Colonic mucosa (tissue), 4 donors: ENCODE results near the gene AZIN2. TPM values are rescaled to one million over a fixed set of nuclear protein-coding genes. Genes with fewer than 3 reads are reported as not detected.

Experiments
- DNase-seq: peaks from one replicate; pipeline ENCODE4 v3.0.0-alpha.2; 2020
- H3K27ac ChIP-seq: fragments of 200-600 bp; one replicate; pipeline ENCODE4 v1.8.0; 2021
- H3K27me3 ChIP-seq: fragments of 200-600 bp; one replicate; pipeline ENCODE4 v1.8.0; 2021
- H3K36me3 ChIP-seq: fragments of 200-600 bp; one replicate; pipeline ENCODE4 v1.8.0; 2021
- H3K4me1 ChIP-seq: fragments of 200-600 bp; one replicate; pipeline ENCODE4 v1.8.0; 2021; ENCODE audit warnings: mild to moderate bottlenecking
- H3K4me3 ChIP-seq: fragments of 200-600 bp; one replicate; pipeline ENCODE4 v1.8.0; 2021
- H3K9ac ChIP-seq, 2 donors: one replicate each; pipeline ENCODE4 v1.7.0; 2013; ENCODE audit warnings: control low read depth in 2 of 2, low read depth in 2 of 2, low read length in 2 of 2
- H3K9me3 ChIP-seq: fragments of 200-600 bp; one replicate; pipeline ENCODE4 v1.8.0; 2021
- CTCF ChIP-seq: fragments of 200-600 bp; IDR thresholded peaks from one replicate; pipeline ENCODE4 v1.8.0; 2022; ENCODE audit warnings: antibody characterized with exemption, mild to moderate bottlenecking
- intact Hi-C: fragments of 100-400 bp; cut with DNase I; formaldehyde crosslinking; loops from one replicate; pipeline ENCODE4 v1.14.1; 2022
- total RNA-seq, 2 donors: library from RNA; stranded (reverse); fragmentation: NEBNext Ultra II Directional in 1 of 2; extraction: Animal tissue kit (Norgen Biotek cat#: 25700) in 1 of 2; gene quantifications; one replicate each; pipeline ENCODE4 v1.2.1, GENCODE V29; 2021
- donor health status: healthy.
- donor health status: DM: no; HTN: no; CAD: no.
- donor health status: DM: no; HTN: no; CAD: no.

The AZIN2 gene
- total RNA-seq, 2 donors from 2014 or later: 10.2 to 21.4 TPM

DNA sequence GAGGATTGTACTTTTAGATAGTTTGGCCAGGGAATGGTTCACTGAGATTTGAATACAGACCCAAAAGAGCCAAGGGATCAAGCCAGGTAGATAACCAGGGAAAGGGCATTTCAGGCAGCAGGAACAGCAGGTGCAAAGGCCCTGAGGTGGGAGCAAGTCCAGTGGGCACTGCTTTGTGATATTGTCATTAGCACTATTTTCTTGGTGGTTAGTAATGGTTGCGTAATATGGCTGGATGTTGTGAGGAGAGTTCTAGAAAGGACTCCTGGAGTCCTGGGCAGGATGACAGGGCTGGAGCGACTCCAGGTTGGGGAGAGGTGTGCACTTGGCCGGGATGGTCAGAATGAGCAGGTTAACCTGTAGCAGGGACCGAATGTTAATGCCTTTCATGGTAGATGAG is 4.4 kb downstream of the AZIN2 start:
- intact Hi-C loops: loop anchor here (5.0 kb wide), 1 partner anchor 208 kb away; no protein-coding TSS in a partner anchor
- Histone ChIP-seq H3K4me1 (peaks cover 9% of the 10 kb centered on the region), H3K9ac (no peak overlapping the region), H3K4me3 (no peak overlapping the region), H3K27ac (no peak overlapping the region), H3K9me3 (no peaks in the 10 kb centered on the region), H3K36me3 (no peaks in the 10 kb centered on the region), H3K27me3 (no peaks in the 10 kb centered on the region)
- no peak for DNase-seq
- TF ChIP-seq CTCF: no peak

DNA sequence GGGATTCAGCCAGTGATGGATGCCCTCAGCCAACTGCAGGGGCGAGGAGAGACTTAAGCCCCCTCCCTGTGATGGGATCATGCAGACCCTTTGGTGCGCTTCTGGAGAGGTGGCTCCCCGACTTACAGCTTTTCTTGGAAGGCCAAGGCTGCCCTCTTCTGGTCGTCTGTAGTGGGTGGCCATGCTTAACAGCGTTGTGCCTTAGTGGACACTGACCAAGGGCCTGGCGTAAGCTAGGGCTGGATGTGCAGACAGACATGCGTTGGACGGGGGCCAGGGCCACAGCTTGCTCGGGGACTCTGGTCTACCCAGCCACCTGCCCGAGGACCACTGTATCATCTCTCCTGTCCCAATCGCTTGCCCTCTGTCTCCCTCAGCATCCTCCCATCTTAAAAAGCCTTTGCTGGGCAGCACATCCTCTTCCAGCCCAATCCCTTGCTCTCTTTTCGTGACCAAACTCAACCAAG is 5.5 kb downstream of the AZIN2 start:
- Histone ChIP-seq H3K27me3 (no peaks in the 10 kb centered on the region), H3K4me3 (no peak overlapping the region), H3K9ac (no peak overlapping the region), H3K27ac (no peak overlapping the region), H3K9me3 (no peaks in the 10 kb centered on the region), H3K36me3 (no peaks in the 10 kb centered on the region), H3K4me1 (peaks cover 3% of the 10 kb centered on the region)
- intact Hi-C loops: loop anchor here (2.0 to 5.0 kb wide), 2 partner anchors 154 to 209 kb away; no protein-coding TSS in a partner anchor
- peak; percentile 72 for TF ChIP-seq CTCF
- peak; percentile 79 for DNase-seq

DNA sequence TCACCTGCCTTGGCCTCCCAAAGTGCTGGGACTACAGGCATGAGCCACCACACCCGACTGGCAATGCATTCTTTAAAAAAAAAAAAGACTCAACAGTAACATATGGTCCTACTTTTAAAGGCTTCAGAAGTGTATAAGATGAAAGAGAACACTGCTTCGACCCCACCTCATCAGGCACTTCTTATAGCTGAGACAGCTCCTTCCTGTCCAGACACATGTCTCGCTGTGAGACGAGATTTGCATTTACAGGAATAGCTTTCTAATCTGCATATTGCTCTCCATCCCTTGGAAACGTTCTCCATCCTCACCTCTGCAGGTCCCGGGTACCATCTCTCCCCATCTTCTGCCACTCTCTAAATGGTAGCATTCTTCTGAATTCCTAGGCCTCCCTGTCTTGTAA is 6.7 kb downstream of the AZIN2 start:
- Histone ChIP-seq H3K27ac (no peak overlapping the region), H3K36me3 (no peaks in the 10 kb centered on the region), H3K27me3 (no peaks in the 10 kb centered on the region), H3K4me1 (no peaks in the 10 kb centered on the region), H3K4me3 (no peak overlapping the region), H3K9ac (no peak overlapping the region), H3K9me3 (no peaks in the 10 kb centered on the region)
- TF ChIP-seq CTCF: no peak
- DNase-seq: no peak
- intact Hi-C loops: loop anchor here (2.0 to 5.0 kb wide), 2 partner anchors 155 to 210 kb away; no protein-coding TSS in a partner anchor

GRCh38 chr1:33088119-33088906 is 7.4 kb downstream of the AZIN2 start:
- Histone ChIP-seq H3K36me3 (no peaks in the 10 kb centered on the region), H3K4me1 (no peaks in the 10 kb centered on the region), H3K9ac (no peak overlapping the region), H3K9me3 (no peaks in the 10 kb centered on the region), H3K27ac (no peak overlapping the region), H3K27me3 (no peaks in the 10 kb centered on the region), H3K4me3 (no peak overlapping the region)
- intact Hi-C loops: loop anchor here (5.0 kb wide), 1 partner anchor 211 kb away; no protein-coding TSS in a partner anchor
- TF ChIP-seq CTCF: no peak
- no peak for DNase-seq

GRCh38 chr1:33089457-33089856 is 8.5 kb downstream of the AZIN2 start:
- Histone ChIP-seq H3K9ac (no peak overlapping the region), H3K36me3 (no peaks in the 10 kb centered on the region), H3K4me3 (no peak overlapping the region), H3K4me1 (no peaks in the 10 kb centered on the region), H3K27me3 (no peaks in the 10 kb centered on the region), H3K9me3 (no peaks in the 10 kb centered on the region), H3K27ac (no peak overlapping the region)
- intact Hi-C loops: loop anchor here (5.0 kb wide), 1 partner anchor 212 kb away; no protein-coding TSS in a partner anchor
- no peak for TF ChIP-seq CTCF
- DNase-seq: no peak
